Suprapubic skin (tissue), 4 donors: ENCODE results near the gene PAX5. TPM values are rescaled to one million over a fixed set of nuclear protein-coding genes. Genes with fewer than 3 reads are reported as not detected.

Experiments
- DNase-seq, 2 donors: peaks; one replicate each; pipeline ENCODE4 v3.0.0-alpha.2; 2019; ENCODE audit warnings: low spot score in 2 of 2
- H3K27ac ChIP-seq: fragments of 200-600 bp; sonication (generic); one replicate; pipeline ENCODE4 v1.5.1; 2019
- H3K27me3 ChIP-seq: fragments of 200-600 bp; sonication (generic); one replicate; pipeline ENCODE4 v1.5.1; 2019
- H3K36me3 ChIP-seq: fragments of 200-600 bp; sonication (generic); one replicate; pipeline ENCODE4 v1.5.1; 2019
- H3K4me1 ChIP-seq: fragments of 200-600 bp; sonication (generic); one replicate; pipeline ENCODE4 v1.5.1; 2019
- H3K4me3 ChIP-seq: fragments of 200-600 bp; sonication (generic); one replicate; pipeline ENCODE4 v1.5.1; 2019; ENCODE audit warnings: mild to moderate bottlenecking
- H3K9me3 ChIP-seq: fragments of 200-600 bp; sonication (generic); one replicate; pipeline ENCODE4 v1.5.1; 2019
- EP300 ChIP-seq: sonication (generic); formaldehyde crosslinking; IDR thresholded peaks from one replicate; pipeline ENCODE4 v1.6.1; 2017; ENCODE audit warnings: antibody characterized with exemption
- POLR2A ChIP-seq, 2 donors: fragments of 450-650 bp; IDR thresholded peaks; one replicate each; pipeline ENCODE4 v1.6.1; 2017; ENCODE audit warnings: antibody characterized with exemption in 2 of 2, mild to moderate bottlenecking in 2 of 2, moderate library complexity in 2 of 2
- POLR2AphosphoS5 ChIP-seq, 3 donors: sonication (generic); formaldehyde crosslinking; IDR thresholded peaks; one replicate each; pipeline ENCODE4 v1.6.1; 2017; ENCODE audit warnings: antibody characterized with exemption in 3 of 3
- WGBS: methylation state at CpG from one replicate; pipeline ENCODE4 v1.1.5; 2018; 5-methylcytosine and 5-hydroxymethylcytosine counted together
- total RNA-seq, 4 donors: library from RNA; depleted of rRNA; stranded (reverse); fragments of >200 nt; gene quantifications; one replicate each; pipeline ENCODE4 v1.1.0, GENCODE V29; 2016
- TF ChIP-seq, protein P1 (sequence below), 2 donors: fragments of 200-600 bp in 1 of 2; fragments of 450-650 bp in 1 of 2; sonication (generic) in 1 of 2; IDR thresholded peaks; one replicate each; pipeline ENCODE4 v1.5.1; 2016 to 2019; ENCODE audit warnings: antibody characterized with exemption in 2 of 2, mild to moderate bottlenecking in 1 of 2, moderate library complexity in 1 of 2

Gene PAX5
- total RNA-seq, 4 donors from 2014 or later: 0.04 TPM; not detected in 3

DNA sequence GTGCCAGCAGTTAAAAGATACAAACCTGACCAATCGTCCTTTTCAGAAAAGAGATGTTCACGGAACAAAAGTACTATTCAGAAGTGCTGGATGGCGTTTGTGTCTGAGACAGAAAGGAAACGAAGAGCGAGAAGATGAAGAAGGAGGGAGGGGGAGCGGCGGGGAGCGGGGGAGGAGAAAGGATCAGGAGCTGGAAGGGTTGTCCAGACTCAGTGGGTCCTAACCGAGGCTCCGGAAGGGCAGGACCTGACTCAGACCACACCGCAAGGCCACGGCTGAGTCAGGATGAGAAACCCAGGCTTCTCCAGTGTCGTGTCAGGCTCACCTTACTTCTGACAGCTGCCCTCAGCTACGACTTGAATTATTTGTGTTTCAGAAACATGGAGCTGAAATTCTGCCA is 46.2 kb downstream of the PAX5 start:
- WGBS: 15% methylated on average over 14 of the region's 14 CpGs
- H3K4me1 ChIP-seq: peaks cover 10% of the 10 kb centered on the region
- H3K27ac ChIP-seq: no peak overlapping the region
- H3K36me3 ChIP-seq: no peaks in the 10 kb centered on the region
- DNase-seq: no peak
- H3K4me3 ChIP-seq: no peak overlapping the region
- TF ChIP-seq, protein P1, sequence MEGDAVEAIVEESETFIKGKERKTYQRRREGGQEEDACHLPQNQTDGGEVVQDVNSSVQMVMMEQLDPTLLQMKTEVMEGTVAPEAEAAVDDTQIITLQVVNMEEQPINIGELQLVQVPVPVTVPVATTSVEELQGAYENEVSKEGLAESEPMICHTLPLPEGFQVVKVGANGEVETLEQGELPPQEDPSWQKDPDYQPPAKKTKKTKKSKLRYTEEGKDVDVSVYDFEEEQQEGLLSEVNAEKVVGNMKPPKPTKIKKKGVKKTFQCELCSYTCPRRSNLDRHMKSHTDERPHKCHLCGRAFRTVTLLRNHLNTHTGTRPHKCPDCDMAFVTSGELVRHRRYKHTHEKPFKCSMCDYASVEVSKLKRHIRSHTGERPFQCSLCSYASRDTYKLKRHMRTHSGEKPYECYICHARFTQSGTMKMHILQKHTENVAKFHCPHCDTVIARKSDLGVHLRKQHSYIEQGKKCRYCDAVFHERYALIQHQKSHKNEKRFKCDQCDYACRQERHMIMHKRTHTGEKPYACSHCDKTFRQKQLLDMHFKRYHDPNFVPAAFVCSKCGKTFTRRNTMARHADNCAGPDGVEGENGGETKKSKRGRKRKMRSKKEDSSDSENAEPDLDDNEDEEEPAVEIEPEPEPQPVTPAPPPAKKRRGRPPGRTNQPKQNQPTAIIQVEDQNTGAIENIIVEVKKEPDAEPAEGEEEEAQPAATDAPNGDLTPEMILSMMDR (IDR thresholded peaks at IDR 0.05): no peak
- TF ChIP-seq EP300 (no peak), POLR2AphosphoS5 (IDR thresholded peaks at IDR 0.05) (no peak), POLR2A (IDR thresholded peaks at IDR 0.05) (no peak)
- peaks cover 7% of the 10 kb centered on the region for H3K9me3 ChIP-seq
- peaks cover 90% of the 10 kb centered on the region for H3K27me3 ChIP-seq

DNA sequence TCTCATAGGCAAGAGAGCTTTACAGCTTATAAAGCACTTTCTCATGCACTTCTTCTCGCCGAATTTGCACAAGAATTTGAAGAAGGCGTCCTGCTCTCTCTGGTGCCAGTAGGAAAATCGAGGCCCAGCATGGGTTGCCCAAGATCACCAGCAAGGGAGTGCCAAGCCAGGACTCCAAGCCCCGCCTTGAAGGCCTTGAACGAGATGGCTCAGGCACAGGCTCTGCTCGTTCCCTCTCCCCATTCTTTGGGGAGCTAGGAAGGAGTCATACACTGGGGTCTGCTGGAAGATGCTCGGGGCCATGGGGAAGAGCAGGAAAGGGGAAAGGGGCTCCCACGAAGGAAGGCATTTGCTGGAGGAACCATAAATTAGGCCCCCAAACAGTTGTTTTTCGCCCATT is 46.7 kb downstream of the PAX5 start:
- 40% methylated on average over 10 of the region's 10 CpGs for WGBS
- TF ChIP-seq POLR2A (IDR thresholded peaks at IDR 0.05) (no peak), EP300 (no peak)
- Histone ChIP-seq H3K27ac (no peak overlapping the region), H3K36me3 (no peaks in the 10 kb centered on the region), H3K9me3 (peaks cover 7% of the 10 kb centered on the region), H3K4me1 (peaks cover 10% of the 10 kb centered on the region), H3K27me3 (peaks cover 95% of the 10 kb centered on the region), H3K4me3 (no peak overlapping the region)
- no peak for DNase-seq

DNA sequence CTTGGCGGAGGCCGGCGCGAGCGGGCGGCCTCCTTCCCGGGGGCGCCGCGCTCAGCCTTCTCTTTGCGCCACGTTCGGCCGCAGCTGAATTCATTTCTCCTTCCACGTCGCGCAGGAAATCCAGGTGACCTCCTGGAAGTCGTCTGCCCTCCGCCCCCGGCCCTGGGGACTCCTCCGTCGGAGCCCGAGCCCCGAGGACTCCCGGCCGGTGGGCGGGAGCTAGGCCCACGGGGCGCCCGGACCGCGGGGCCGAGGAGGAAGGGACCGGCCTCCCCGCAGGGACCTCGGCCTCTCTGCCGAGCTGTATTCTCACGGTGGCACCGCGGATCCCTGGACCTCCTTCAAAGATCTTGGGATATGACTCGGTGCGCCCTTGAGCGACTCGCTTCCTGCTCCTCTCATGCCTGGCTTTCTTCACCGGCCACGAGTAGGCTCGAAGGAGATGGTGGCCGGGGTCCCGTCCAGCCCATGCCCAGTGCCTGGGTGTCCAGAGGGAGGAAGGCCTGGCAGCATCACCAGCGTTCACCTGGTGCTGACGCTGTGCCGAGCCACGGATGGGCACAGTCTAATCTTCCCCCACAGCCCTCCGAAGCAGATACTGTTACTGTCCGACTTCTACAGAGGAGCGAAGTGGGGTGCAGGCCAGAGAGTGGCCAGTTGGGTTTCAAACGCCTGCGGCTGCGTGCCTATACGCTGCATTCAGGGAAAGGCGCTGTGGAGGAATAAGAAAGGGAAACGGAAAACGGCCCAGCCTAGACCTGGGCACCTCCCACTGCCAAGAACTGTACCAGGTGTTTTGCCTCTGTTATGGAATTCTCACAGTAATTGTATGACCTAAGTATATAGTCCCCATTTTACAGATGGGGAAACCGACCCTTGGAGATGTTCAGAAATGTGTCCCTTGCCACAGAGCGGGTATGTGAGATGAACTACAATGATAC is 47.3 kb downstream of the PAX5 start:
- WGBS: 26% methylated on average over 16 of the region's 65 CpGs
- Histone ChIP-seq H3K9me3 (peaks cover 7% of the 10 kb centered on the region), H3K36me3 (no peaks in the 10 kb centered on the region), H3K4me3 (peak overlapping the region; percentile 38), H3K4me1 (peaks cover 10% of the 10 kb centered on the region), H3K27me3 (peaks cover 95% of the 10 kb centered on the region), H3K27ac (no peak overlapping the region)
- no peak for TF ChIP-seq POLR2AphosphoS5 (IDR thresholded peaks at IDR 0.05)
- TF ChIP-seq, protein P1 (IDR thresholded peaks at IDR 0.05): no peak
- TF ChIP-seq POLR2A (IDR thresholded peaks at IDR 0.05): no peak
- no peak for TF ChIP-seq EP300
- DNase-seq: no peak

DNA sequence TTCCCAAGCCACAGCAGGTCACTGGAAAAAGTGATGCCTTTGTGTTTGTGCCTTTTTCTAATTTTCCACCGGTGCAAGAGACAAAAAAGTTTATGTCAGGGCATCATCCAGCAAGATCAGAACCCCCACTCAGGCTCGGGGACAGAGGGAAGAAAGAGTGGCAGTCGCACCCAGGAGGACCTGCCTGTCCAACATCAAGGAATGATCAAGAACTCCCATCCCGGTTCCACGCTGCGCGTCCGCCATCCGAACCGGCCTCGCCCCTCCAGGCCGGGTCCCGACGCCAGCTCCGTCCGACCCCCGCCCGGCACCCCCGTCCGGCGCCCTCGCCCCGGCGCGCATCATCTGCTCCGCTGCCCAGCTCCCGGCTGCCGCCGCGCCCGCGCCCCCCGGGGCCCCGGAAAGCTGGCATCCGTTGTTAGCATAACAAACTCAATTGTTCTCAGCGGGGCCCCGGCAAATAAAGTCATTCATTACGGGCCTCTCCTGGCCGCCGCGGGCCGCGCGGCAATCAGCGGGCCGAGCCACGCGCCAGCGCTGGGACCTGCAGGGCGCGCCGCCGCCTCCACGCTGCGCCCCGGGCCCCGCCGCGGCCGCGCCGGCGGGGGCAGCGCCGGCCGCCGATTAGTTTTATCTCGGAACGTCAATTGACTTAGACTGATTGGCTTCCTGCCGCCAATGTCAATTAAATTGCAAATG is 48.1 kb downstream of the PAX5 start:
- Histone ChIP-seq H3K4me3 (peak overlapping the region; percentile 38), H3K9me3 (no peaks in the 10 kb centered on the region), H3K4me1 (peaks cover 10% of the 10 kb centered on the region), H3K36me3 (no peaks in the 10 kb centered on the region), H3K27ac (no peak overlapping the region), H3K27me3 (peaks cover 94% of the 10 kb centered on the region)
- DNase-seq: no peak
- TF ChIP-seq POLR2A (IDR thresholded peaks at IDR 0.05): no peak
- TF ChIP-seq, protein P1 (IDR thresholded peaks at IDR 0.05): no peak
- TF ChIP-seq EP300: no peak
- no peak for TF ChIP-seq POLR2AphosphoS5 (IDR thresholded peaks at IDR 0.05)
- 7% methylated on average over 20 of the region's 70 CpGs for WGBS

DNA sequence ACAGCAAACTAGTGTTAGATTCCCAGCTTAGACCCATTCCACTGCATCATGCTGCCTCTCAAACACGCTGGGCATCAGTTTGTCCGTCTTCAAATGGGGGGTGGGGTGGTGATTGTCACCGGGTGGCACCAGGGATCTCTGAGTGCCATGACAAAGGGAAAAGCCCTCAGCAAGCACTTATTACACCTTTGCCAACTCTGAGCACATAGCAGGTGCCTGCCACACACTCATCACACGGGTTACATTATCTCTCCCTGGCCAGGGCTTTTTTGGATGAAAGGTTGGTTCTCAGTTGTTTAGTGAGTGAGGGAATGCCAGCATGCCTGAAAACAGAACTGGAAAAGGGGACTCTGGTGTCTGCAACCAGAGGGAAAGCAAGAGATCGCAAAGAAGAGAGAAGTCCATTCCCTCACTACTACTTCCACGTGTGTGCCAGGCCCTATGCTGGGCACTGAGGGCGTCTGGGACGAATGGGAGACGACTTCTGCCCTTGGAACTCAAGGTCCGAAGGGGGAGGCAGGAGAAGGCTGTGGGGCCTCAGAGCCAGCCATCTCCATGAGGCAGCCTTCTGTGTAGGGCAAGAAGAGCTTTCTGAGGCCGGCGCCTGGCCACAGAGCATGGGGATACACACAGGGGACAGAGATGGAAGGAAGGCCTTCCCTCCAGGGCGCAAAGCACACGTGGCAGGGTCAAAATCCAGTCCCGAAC is 48.9 kb downstream of the PAX5 start:
- WGBS: 36% methylated on average over 15 of the region's 15 CpGs
- Histone ChIP-seq H3K36me3 (no peaks in the 10 kb centered on the region), H3K4me1 (peaks cover 10% of the 10 kb centered on the region), H3K9me3 (no peaks in the 10 kb centered on the region), H3K27me3 (peaks cover 94% of the 10 kb centered on the region), H3K4me3 (no peak overlapping the region), H3K27ac (no peak overlapping the region)
- TF ChIP-seq, protein P1 (IDR thresholded peaks at IDR 0.05): no peak
- no peak for TF ChIP-seq EP300
- no peak for TF ChIP-seq POLR2AphosphoS5 (IDR thresholded peaks at IDR 0.05)
- TF ChIP-seq POLR2A (IDR thresholded peaks at IDR 0.05): no peak
- no peak for DNase-seq
